Fibroblast of skin of back (primary cell): ENCODE data around the gene SRCAP. TPM values are rescaled to one million over a fixed set of nuclear protein-coding genes. Genes with fewer than 3 reads are reported as not detected.

ENCODE experiments used
- DNase-seq: peaks from one replicate; pipeline ENCODE4 v3.0.0-alpha.2; 2013
- polyA plus RNA-seq, 2 experiments: library from polyadenylated mRNA; unstranded; fragments of 120-200 nt; gene quantifications; one replicate each; pipeline ENCODE4 v1.2.1, GENCODE V29; 2013; ENCODE audit not compliant: insufficient read length in 2 of 2

Gene SRCAP
- polyA plus RNA-seq (2013, experiment 1 of 2; ENCODE audit: insufficient read length) = 25.2 TPM
- polyA plus RNA-seq (2013, experiment 2 of 2; ENCODE audit: insufficient read length) = 20.5 TPM

- DNase-seq = peak; percentile 74
Observed at GRCh38 chr16:30698816-30699614, at the start of gene SRCAP. SRCAP (plus strand) TSS chr16:30699171; CDS start chr16:30700825, 1,654 bp downstream.

GRCh38 chr16:30649725-30650368 is 49.1 kb upstream of the SRCAP start:
- peak; percentile 6 for DNase-seq

- peak; percentile 100 for DNase-seq
Observed at GRCh38 chr16:30650369-30651123, 48.4 kb upstream of the SRCAP start, which contains the start of gene PRR14. PRR14 (plus strand) TSS chr16:30650960; CDS start chr16:30651646, 686 bp downstream.

- DNase-seq = peak; percentile 69
Observed at GRCh38 chr16:30651124-30652004, 47.6 kb upstream of the SRCAP start.

- DNase-seq = no peak
Observed at GRCh38 chr16:30652005-30652296, 47.0 kb upstream of the SRCAP start.

GRCh38 chr16:30652718-30653117 is 46.3 kb upstream of the SRCAP start:
- no peak for DNase-seq

GRCh38 chr16:30654856-30655255 is 44.1 kb upstream of the SRCAP start:
- no peak for DNase-seq

GRCh38 chr16:30655815-30656347 is 43.1 kb upstream of the SRCAP start:
- DNase-seq = no peak

- no peak for DNase-seq
Observed at GRCh38 chr16:30656388-30656787, 42.6 kb upstream of the SRCAP start.

- no peak for DNase-seq
Observed at GRCh38 chr16:30656974-30657865, 41.8 kb upstream of the SRCAP start.

- peak; percentile 100 for DNase-seq
Observed at GRCh38 chr16:30657866-30658730, 40.9 kb upstream of the SRCAP start, which contains the start of gene FBRS. FBRS (plus strand) TSS chr16:30658431; CDS start chr16:30659519, 1,088 bp downstream.

- peak; percentile 97 for DNase-seq
Observed at GRCh38 chr16:30658731-30659506, 40.1 kb upstream of the SRCAP start.

- DNase-seq = no peak
Observed at GRCh38 chr16:30659507-30660423, 39.2 kb upstream of the SRCAP start.

- DNase-seq = peak; percentile 15
Observed at GRCh38 chr16:30660424-30661261, 38.3 kb upstream of the SRCAP start.

GRCh38 chr16:30662449-30662848 is 36.5 kb upstream of the SRCAP start:
- DNase-seq = no peak

GRCh38 chr16:30663038-30663437 is 35.9 kb upstream of the SRCAP start:
- no peak for DNase-seq

- DNase-seq = no peak
Observed at GRCh38 chr16:30663820-30664219, 35.2 kb upstream of the SRCAP start.
